Fibroblast of villous mesenchyme (primary cell): ENCODE measurements around the gene ENAH. TPM values are rescaled to one million over a fixed set of nuclear protein-coding genes. Genes with fewer than 3 reads are reported as not detected.
"Not testable (repeated sequence)": the region's sequence is repeated elsewhere in the genome, so short reads cannot be mapped to it uniquely, and the experiment has no call there.

ENCODE experiments used
- DNase-seq: peaks from one replicate; pipeline ENCODE4 v3.0.0-alpha.2; 2010; ENCODE audit warnings: low read depth
- H3K4me3 ChIP-seq: 2 replicates; pipeline ENCODE4 v1.5.1; 2011; ENCODE audit warnings: low read depth, mild to moderate bottlenecking, low read length
- total RNA-seq: library from RNA; depleted of rRNA; stranded (reverse); fragments of >200 nt; gene quantifications from 2 replicates; pipeline ENCODE4 v1.2.3, GENCODE V29; 2012
- TF ChIP-seq, protein P1 (sequence below): IDR thresholded peaks from 2 replicates; pipeline ENCODE4 v1.5.1; 2012; ENCODE audit warnings: low read depth, mild to moderate bottlenecking, low read length; ENCODE audit not compliant: insufficient read depth

The ENAH gene
- total RNA-seq = 126 and 135 TPM in 2 replicates

- H3K4me3 ChIP-seq = peak within 1 kb of the TSS; percentile 92
- TF ChIP-seq, protein P1, sequence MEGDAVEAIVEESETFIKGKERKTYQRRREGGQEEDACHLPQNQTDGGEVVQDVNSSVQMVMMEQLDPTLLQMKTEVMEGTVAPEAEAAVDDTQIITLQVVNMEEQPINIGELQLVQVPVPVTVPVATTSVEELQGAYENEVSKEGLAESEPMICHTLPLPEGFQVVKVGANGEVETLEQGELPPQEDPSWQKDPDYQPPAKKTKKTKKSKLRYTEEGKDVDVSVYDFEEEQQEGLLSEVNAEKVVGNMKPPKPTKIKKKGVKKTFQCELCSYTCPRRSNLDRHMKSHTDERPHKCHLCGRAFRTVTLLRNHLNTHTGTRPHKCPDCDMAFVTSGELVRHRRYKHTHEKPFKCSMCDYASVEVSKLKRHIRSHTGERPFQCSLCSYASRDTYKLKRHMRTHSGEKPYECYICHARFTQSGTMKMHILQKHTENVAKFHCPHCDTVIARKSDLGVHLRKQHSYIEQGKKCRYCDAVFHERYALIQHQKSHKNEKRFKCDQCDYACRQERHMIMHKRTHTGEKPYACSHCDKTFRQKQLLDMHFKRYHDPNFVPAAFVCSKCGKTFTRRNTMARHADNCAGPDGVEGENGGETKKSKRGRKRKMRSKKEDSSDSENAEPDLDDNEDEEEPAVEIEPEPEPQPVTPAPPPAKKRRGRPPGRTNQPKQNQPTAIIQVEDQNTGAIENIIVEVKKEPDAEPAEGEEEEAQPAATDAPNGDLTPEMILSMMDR = no peak
- DNase-seq = peak; percentile 84
Observed at GRCh38 chr1:225652729-225653462, at the start of gene ENAH. TSS of gene ENAH (minus strand) at chr1:225653123. CDS start at chr1:225652690, 433 bp downstream.

DNA sequence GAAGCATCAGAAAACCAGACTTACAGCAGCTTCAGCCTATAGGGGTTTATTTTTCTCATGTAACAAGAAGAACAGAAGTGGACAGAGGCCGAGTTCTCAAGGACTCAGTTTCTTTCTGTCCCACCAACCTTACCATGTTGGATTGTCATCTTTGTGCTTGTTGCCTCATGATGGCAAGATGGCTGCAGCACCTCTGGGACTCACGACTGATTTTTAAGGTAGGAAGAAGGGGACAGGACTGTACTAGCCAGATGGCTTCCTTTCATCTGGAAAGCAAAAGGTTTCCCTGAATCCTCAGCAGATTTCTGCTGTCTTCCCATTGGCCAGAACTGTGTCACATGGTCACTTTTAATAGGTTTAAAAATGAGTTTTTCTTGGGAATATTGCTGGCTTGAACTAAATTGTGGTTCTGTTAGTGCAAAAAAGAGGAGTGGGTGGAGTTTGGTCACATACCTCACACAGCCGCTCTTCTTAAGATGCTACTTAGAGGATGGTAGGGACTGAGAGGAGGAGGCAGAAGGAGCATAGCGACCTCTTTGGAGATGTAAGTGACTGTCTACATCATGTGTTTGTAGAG, 48.1 kb upstream of the ENAH start:
- no peak overlapping the region for H3K4me3 ChIP-seq
- TF ChIP-seq, protein P1 = no peak
- no peak for DNase-seq

GRCh38 chr1:225700164-225700821, 47.4 kb upstream of the ENAH start:
- no peak overlapping the region for H3K4me3 ChIP-seq
- TF ChIP-seq, protein P1 = no peak
- DNase-seq = peak; percentile 92

DNA sequence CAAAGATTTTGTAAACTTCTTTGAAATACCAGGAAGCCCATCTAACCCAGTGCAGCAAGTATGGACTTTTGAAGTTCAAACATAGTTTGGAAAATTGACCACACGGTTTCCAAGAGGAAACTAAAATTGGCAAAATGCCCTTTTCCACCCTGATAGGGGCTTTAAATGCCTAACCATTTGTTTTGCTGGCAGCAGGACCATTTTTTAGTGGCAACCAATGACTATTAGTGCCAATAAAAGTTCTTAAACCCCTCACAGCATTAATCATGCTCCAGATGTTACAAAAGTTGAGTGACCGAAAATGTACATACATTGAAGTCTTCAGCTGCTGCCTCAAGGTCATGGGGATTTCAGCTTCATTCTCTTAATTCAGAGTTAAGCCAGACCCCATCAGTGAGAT, 46.4 kb upstream of the ENAH start:
- no peak overlapping the region for H3K4me3 ChIP-seq
- TF ChIP-seq, protein P1 = no peak
- peak; percentile 52 for DNase-seq

DNA sequence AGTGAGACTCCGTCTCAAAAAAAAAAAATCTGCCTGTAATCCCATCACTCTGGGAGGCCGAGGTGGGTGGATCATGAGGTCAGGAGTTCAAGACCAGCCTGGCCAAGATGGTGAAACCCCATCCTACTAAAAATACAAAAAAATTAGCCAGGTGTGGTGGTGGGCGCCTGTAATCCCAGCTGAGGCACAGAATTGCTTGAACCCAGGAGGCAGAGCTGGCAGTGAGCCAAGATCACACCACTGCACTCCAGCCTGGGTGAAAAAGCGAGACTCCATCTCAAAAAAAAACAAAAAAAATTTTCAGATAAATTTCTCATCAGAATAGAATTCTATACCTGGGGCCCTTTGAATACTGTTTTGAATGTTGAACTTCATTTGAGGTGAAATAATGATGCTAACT, 45.3 kb upstream of the ENAH start:
- not testable (repeated sequence) for DNase-seq, H3K4me3 ChIP-seq

DNA sequence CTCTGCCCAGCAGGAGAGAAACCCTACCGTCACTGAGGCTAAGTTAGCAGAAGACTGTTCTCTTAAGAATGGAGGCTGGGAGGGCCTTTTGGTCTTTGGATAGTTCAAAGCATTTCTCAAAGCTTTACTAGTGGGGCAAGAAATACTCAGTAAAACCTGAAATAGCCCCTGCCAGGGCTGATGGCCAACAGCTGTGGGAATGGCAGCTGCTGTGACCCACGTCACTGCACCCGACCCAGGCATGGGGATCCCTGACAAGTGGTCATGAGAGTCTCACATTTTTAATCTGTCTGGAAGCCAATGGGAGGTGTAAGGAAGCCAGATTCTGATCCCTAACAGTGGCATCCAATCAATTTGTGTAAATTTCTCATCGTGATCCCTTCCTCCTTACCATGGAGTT, 44.5 kb upstream of the ENAH start:
- no peak for DNase-seq
- no peak overlapping the region for H3K4me3 ChIP-seq
- TF ChIP-seq, protein P1 = no peak

DNA sequence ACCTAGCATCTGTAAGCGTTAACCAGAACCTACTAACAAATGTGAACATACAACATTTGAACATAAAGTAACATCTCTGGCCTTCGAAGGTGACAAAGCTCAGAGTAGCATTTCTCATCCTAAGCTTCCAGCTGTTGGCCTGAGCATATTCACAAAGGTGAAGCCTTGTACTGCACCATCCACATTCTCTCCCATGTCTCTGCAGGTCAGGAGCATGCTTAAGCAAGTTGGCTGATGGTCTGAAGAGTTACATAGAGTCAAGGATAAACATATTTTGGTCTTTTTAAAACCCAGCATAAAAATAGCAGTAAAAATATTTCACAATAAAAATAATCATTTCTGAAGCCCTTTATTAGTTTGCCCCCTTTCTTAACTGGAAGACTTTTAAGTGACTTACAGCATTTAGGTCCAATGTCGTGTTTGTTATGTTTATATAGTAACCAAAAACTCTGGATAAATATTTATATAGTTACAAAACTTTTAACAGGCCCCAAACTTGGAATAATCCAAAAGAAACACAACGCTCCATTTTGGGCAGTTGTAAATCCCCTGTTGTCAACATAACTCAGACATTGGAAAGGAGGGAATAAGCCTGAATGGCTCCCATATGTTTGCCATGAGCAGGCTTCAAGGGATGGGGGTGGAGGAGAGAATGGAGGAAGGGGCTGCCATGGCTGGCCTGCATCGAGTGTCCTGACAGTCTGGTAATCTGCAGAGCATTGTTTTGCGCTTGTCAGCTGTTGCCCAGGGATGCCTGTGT, 42.8 kb upstream of the ENAH start:
- DNase-seq = peak; percentile 88
- TF ChIP-seq, protein P1 = no peak

More for the DNA sequence above, 42.8 kb upstream of the ENAH start:
- no peak overlapping the region for H3K4me3 ChIP-seq
